Keratinocyte (primary cell): Measurements from ENCODE around the gene NEB. TPM values are rescaled to one million over a fixed set of nuclear protein-coding genes. Genes with fewer than 3 reads are reported as not detected.

Source experiments
- DNase-seq: peaks from one replicate; pipeline ENCODE4 v3.0.0-alpha.2; 2011; ENCODE audit warnings: low read depth, missing footprints, low spot score
- FAIRE-seq: peaks from 2 replicates; lab custom pipeline; 2011; peaks lifted over from hg19 to GRCh38; lab: Jason Lieb, UNC
- H2AFZ ChIP-seq: 2 replicates; pipeline ENCODE4 v1.6.0; 2012; ENCODE audit warnings: low read length, control low read depth, inconsistent platforms; ENCODE audit not compliant: control insufficient read depth
- H3K27ac ChIP-seq: 2 replicates; pipeline ENCODE4 v1.5.1; 2011; ENCODE audit warnings: low read length; ENCODE audit not compliant: control insufficient read depth, insufficient read depth
- H3K27me3 ChIP-seq: 3 replicates; pipeline ENCODE4 v1.6.0; 2011; ENCODE audit warnings: low read length; ENCODE audit not compliant: control insufficient read depth, insufficient read depth; ENCODE audit errors: extremely low read depth
- H3K36me3 ChIP-seq, 2 experiments: 2 replicates in 1 of 2; 3 replicates in 1 of 2; pipeline ENCODE4 v1.5.1; 2011; ENCODE audit warnings: low read length in 2 of 2, mild to moderate bottlenecking in 1 of 2; ENCODE audit not compliant: control insufficient read depth in 2 of 2, insufficient read depth in 2 of 2; ENCODE audit errors: extremely low read depth in 1 of 2
- H3K4me1 ChIP-seq: 3 replicates; pipeline ENCODE4 v1.5.1; 2011; ENCODE audit warnings: low read length; ENCODE audit not compliant: control insufficient read depth, insufficient read depth; ENCODE audit errors: extremely low read depth
- H3K4me2 ChIP-seq: 3 replicates; pipeline ENCODE4 v1.6.0; 2011; ENCODE audit warnings: low read depth, low read length; ENCODE audit not compliant: control insufficient read depth, insufficient read depth; ENCODE audit errors: extremely low read depth
- H3K4me3 ChIP-seq, 3 experiments: fragments of 200-600 bp in 1 of 3; sonication (generic) in 1 of 3; 2 replicates in 2 of 3; 3 replicates in 1 of 3; pipeline ENCODE4 v1.5.1; 2011 to 2016; ENCODE audit warnings: low read length in 3 of 3, mild to moderate bottlenecking in 3 of 3, control low read depth in 2 of 3, inconsistent platforms in 1 of 3, low read depth in 1 of 3, mixed read lengths in 1 of 3, mixed run types in 1 of 3, moderate library complexity in 1 of 3; ENCODE audit not compliant: control insufficient read depth in 2 of 3, insufficient read depth in 2 of 3; ENCODE audit errors: extremely low read depth in 1 of 3
- H3K79me2 ChIP-seq: 2 replicates; pipeline ENCODE4 v1.6.0; 2012; ENCODE audit warnings: low read length; ENCODE audit not compliant: control insufficient read depth, insufficient read depth
- H3K9ac ChIP-seq: 3 replicates; pipeline ENCODE4 v1.6.0; 2011; ENCODE audit warnings: low read length; ENCODE audit not compliant: control insufficient read depth, insufficient read depth; ENCODE audit errors: extremely low read depth
- H3K9me1 ChIP-seq: 3 replicates; pipeline ENCODE4 v1.6.0; 2011; ENCODE audit warnings: low read length; ENCODE audit not compliant: control insufficient read depth, insufficient read depth; ENCODE audit errors: extremely low read depth
- H3K9me3 ChIP-seq: 2 replicates; pipeline ENCODE4 v1.5.1; 2012; ENCODE audit warnings: low read depth, low read length; ENCODE audit not compliant: control insufficient read depth
- H4K20me1 ChIP-seq: 3 replicates; pipeline ENCODE4 v1.6.0; 2011; ENCODE audit warnings: low read length; ENCODE audit not compliant: control insufficient read depth, insufficient read depth; ENCODE audit errors: extremely low read depth
- CTCF ChIP-seq, 3 experiments: IDR thresholded peaks in 1 of 3; conservative IDR thresholded peaks in 1 of 3; optimal IDR thresholded peaks in 1 of 3; 2 replicates in 2 of 3; 3 replicates in 1 of 3; pipeline versions ENCODE3 to v1.5.1; 2011; ENCODE audit warnings: low read length in 3 of 3, mild to moderate bottlenecking in 3 of 3, moderate library complexity in 2 of 3, control low read depth in 1 of 3, inconsistent platforms in 1 of 3; ENCODE audit not compliant: insufficient read depth in 2 of 3; ENCODE audit errors: extremely low read depth in 1 of 3
- EZH2 ChIP-seq: IDR thresholded peaks from one replicate; pipeline ENCODE4 v1.6.1; 2012; ENCODE audit warnings: inconsistent platforms, mild to moderate bottlenecking, low read length, moderate library complexity
- dilution Hi-C: fragments of 300-500 bp; cut with MboI; formaldehyde crosslinking; loops from one replicate; pipeline ENCODE4 v1.7.0; 2020; ENCODE audit warnings: low sequenced_read_pairs; ENCODE audit not compliant: extremely low pct_ligation_motif_present
- polyA plus RNA-seq, 5 experiments: library from polyadenylated mRNA; depleted of rRNA in 3 of 5; stranded (reverse) in 3 of 5; stranded (forward) in 1 of 5; unstranded in 1 of 5; fragments of >200 nt; gene quantifications; 1 replicate in 1 of 5; 2 replicates in 3 of 5; 3 replicates in 1 of 5; pipeline versions ENCODE4 v1.2.1 to v1.2.3, GENCODE V29; 2011 to 2012; ENCODE audit warnings: missing spikeins in 2 of 5, low read depth in 1 of 5, low replicate concordance in 1 of 5

Gene NEB
- polyA plus RNA-seq, 1 donor (not counting 4 experiments of a cell fraction or from before 2014, with no cell fraction given) = 0.67 TPM

- Histone ChIP-seq H3K27ac (no peak overlapping the region), H4K20me1 (no peaks in the 10 kb centered on the region), H3K4me3 (no peak overlapping the region), H3K79me2 (no peaks in the 10 kb centered on the region), H3K4me2 (no peak overlapping the region), H2AFZ (no peak overlapping the region), H3K36me3 (no peaks in the 10 kb centered on the region), H3K4me1 (no peaks in the 10 kb centered on the region), H3K27me3 (no peaks in the 10 kb centered on the region), H3K9me3 (no peaks in the 10 kb centered on the region), H3K9ac (no peak overlapping the region), H3K9me1 (no peaks in the 10 kb centered on the region)
- no peak for DNase-seq
- dilution Hi-C loops = no loop called here
- FAIRE-seq = no peak
- TF ChIP-seq CTCF (optimal IDR thresholded peaks at IDR 0.05 in 1 of 3, IDR thresholded peaks at IDR 0.05 in 1 of 3, conservative IDR thresholded peaks at IDR 0.05 in 1 of 3; ENCODE audit: extremely low read depth in 1 of 3, insufficient read depth in 2 of 3, low read length in 3 of 3) (no peak), EZH2 (no peak)
Observed at GRCh38 chr2:151526572-151527090, 207.6 kb downstream of the NEB start.

- Histone ChIP-seq H3K4me2 (no peak overlapping the region), H3K36me3 (no peaks in the 10 kb centered on the region), H4K20me1 (no peaks in the 10 kb centered on the region), H3K27ac (no peak overlapping the region), H3K79me2 (no peaks in the 10 kb centered on the region), H3K9me1 (no peaks in the 10 kb centered on the region), H2AFZ (no peak overlapping the region), H3K27me3 (no peaks in the 10 kb centered on the region), H3K4me1 (no peaks in the 10 kb centered on the region), H3K4me3 (no peak overlapping the region), H3K9ac (no peak overlapping the region), H3K9me3 (no peaks in the 10 kb centered on the region)
- no peak for FAIRE-seq
- DNase-seq = no peak
- dilution Hi-C loops = no loop called here
- TF ChIP-seq CTCF (optimal IDR thresholded peaks at IDR 0.05 in 1 of 3, IDR thresholded peaks at IDR 0.05 in 1 of 3, conservative IDR thresholded peaks at IDR 0.05 in 1 of 3; ENCODE audit: extremely low read depth in 1 of 3, insufficient read depth in 2 of 3, low read length in 3 of 3) = no peak
- TF ChIP-seq EZH2 = no peak
Observed at GRCh38 chr2:151525821-151526373, 208.4 kb downstream of the NEB start.
